Breast epithelium (tissue), 3 donors: ENCODE results near the gene ADAT3.

Experiments
- POLR2A ChIP-seq: fragments of 450-650 bp; IDR thresholded peaks from one replicate; pipeline ENCODE4 v1.6.1; 2016; ENCODE audit warnings: antibody characterized with exemption, mild to moderate bottlenecking, moderate library complexity
- TF ChIP-seq, protein P1 (sequence below), 3 donors: fragments of 450-650 bp; IDR thresholded peaks; one replicate each; pipeline ENCODE4 v1.5.1; 2016 to 2017; ENCODE audit warnings: antibody characterized with exemption in 3 of 3, mild to moderate bottlenecking in 3 of 3, moderate library complexity in 3 of 3

DNA sequence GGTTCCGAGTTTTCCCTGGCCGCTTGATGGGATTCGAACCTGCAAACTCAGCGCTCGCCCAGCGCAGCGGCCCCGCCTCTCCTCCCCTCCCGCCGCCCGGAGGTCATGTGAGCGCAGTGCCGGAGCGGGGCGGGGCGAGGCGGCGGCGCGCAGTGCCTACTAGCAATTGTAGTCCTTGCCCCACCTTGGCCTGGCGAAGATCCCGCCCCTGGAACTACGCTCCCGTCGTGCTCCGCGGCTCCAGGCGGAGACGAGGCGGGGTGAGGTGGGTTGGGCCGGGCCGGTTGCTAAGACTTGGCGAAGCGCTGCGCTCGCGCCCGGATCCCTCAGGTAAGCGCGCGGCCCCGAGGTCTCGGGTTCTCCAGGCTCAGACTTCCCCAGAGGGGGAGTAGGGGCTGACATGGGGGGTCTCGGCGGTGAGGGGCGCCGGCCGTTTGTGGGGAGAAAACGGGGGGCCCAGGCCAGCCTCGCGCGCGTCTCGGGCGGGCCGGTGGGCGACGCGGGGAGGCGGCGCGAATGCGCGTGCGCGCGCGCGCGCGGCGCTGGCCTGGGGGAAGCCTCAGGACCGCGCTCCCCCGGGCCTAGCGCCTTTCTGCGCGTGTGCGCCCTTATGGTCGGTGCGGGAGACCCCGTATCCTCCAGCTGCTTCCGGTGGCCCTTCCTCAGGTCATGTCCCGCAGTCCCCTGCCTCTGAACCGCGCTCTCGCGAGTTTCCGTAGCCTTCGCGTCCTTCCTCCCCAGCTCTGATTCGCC lies at the start of gene ADAT3, which contains the start of gene SCAMP4:
- TF ChIP-seq, protein P1, sequence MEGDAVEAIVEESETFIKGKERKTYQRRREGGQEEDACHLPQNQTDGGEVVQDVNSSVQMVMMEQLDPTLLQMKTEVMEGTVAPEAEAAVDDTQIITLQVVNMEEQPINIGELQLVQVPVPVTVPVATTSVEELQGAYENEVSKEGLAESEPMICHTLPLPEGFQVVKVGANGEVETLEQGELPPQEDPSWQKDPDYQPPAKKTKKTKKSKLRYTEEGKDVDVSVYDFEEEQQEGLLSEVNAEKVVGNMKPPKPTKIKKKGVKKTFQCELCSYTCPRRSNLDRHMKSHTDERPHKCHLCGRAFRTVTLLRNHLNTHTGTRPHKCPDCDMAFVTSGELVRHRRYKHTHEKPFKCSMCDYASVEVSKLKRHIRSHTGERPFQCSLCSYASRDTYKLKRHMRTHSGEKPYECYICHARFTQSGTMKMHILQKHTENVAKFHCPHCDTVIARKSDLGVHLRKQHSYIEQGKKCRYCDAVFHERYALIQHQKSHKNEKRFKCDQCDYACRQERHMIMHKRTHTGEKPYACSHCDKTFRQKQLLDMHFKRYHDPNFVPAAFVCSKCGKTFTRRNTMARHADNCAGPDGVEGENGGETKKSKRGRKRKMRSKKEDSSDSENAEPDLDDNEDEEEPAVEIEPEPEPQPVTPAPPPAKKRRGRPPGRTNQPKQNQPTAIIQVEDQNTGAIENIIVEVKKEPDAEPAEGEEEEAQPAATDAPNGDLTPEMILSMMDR (IDR thresholded peaks at IDR 0.05) = no peak
- peak; percentile 80 for TF ChIP-seq POLR2A
